Cerebellar nuclear complex (tissue), 1 donor: ENCODE results near the gene EPHA3.

Experiments
- DNase-seq, 2 experiments: peaks; one replicate each; lab custom pipeline; 2025; lab: John Stamatoyannopoulos, UW

The EPHA3 gene

DNA sequence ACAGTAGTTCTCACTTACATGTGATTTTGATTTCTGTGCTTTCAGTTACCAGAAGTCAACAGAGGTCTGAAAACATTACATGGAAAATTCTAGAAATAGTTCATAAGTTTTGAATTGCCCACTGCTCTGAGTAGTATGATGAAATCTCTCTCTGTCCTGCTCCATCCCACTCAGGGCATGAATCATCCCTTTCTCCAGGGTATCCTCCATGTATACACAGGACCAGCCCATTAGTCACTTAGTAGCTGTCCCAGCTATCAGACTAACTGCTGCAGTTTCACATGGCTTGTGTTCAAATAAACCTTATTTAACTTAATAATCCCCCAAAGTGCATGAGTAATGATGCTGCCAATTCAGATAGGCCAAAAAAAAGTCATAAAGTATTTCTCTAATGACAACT lies 38.6 kb downstream of the EPHA3 start:
- DNase-seq: no peak

DNA sequence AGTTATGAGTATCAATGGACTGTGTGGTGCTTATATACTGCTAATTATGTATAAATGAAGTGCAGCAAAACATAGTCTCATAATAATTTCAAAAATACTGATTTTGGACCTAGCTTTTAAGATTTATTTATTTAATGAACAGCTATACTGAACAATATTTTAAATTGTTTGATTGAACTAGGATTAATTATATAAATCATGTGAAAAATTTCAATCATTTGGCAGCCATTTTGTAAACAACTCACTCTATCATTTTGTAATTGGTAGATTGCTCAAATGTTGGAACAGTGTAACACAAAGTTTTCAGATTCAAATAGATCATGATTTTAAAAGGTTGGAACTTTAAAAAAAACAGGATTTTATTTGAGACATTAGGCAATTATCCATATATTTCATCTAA lies 47.0 kb downstream of the EPHA3 start:
- DNase-seq: no peak

GRCh38 chr3:89155811-89156210 lies 48.4 kb downstream of the EPHA3 start:
- DNase-seq: no peak

DNA sequence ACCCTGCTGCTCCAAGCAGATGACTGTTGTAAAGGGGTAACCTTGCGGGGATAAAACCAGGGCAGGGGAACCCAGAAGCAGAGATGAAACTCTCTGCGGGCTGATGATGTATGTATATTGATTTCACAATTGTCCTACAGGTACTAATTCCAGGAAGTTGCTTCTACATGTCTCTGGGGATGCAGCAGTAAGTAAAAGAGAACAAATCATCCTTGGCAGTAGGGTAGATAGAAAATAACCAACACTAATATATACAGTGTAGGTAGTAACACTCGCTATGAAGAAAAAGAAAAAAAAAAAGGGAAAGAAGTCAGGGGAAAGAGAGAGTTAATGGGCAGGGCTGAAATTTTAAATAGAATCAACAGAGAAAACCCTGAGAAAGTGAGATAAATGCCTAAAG lies 50.2 kb downstream of the EPHA3 start:
- DNase-seq: no peak

DNA sequence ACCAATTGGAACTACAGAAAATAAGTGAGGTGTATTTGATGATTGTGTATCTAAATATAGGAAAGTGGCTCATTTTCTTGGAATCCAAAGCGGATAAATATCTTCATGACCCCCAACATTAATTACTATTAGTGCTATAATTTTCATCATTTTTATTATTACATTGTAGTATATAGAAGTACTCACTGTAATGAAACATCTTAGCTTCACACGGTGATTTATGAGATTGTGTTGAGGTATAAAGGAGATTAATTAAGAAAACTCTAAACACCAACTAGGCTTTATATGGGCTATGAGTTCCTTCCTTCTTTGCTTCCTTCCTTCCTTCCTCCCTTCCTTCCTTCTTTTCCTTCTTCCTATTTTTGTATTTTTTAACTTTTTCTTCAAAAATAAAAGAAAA lies 52.2 kb downstream of the EPHA3 start:
- no peak for DNase-seq

DNA sequence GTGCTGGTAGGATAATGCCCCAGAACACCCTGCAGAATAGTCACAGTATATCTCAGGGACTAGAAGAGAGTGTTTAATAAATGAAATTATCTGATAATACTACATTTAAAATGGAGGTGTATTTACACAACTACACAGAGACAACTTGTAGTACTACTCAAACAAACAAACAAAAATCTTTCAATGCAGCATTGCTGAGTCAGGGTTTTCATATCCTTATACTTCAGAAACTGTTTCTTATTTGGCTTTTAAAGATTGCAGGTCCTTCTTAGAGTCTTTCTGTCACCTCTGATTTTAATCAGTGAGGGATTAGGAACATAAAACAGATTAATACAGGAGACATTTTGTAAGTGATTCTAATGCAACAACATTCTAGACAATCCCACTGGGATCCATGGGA lies 57.4 kb downstream of the EPHA3 start:
- no peak for DNase-seq

GRCh38 chr3:89165636-89166263 lies 58.3 kb downstream of the EPHA3 start:
- DNase-seq: no peak

DNA sequence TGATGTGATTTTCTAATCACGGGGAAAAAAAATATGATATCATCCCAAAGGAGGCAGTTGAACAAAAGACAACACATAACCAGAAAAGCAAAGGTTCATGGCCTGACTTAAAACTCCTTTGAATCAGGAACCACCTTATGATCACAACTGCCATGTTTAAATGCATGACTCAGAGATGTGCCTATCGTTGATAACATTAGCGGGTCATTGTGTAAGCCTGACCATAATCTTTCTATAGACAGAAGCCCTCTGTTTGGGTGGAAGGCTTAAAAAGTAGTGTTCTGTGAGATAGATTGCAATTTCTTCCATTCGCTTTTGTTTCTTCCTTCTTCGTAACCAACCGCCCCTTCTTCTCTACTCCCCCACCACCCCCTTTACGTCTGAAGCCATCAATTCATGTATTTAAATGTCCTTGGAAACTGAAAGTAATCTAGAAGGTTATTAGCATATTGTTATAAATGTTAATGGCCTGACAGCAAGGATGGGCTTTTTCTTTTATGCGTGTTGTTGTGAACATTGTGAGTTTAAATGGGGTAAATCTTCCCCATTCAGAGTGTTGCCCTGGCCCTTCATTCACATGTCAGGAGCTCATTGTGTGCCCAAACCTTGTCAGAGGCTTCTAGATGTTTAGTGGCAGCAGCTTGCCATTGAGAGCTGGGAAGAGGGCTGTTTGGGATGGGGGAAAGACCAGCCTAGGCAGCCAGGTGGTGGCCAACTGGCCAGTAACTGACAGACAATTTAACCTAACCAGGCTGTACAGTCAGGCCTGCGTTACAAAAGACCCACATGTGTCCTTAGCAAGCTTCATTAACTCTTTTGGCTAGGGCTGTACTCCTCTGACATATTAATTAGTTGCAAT lies 64.5 kb downstream of the EPHA3 start:
- no peak for DNase-seq

GRCh38 chr3:89173546-89173945 lies 66.1 kb downstream of the EPHA3 start:
- DNase-seq: no peak

DNA sequence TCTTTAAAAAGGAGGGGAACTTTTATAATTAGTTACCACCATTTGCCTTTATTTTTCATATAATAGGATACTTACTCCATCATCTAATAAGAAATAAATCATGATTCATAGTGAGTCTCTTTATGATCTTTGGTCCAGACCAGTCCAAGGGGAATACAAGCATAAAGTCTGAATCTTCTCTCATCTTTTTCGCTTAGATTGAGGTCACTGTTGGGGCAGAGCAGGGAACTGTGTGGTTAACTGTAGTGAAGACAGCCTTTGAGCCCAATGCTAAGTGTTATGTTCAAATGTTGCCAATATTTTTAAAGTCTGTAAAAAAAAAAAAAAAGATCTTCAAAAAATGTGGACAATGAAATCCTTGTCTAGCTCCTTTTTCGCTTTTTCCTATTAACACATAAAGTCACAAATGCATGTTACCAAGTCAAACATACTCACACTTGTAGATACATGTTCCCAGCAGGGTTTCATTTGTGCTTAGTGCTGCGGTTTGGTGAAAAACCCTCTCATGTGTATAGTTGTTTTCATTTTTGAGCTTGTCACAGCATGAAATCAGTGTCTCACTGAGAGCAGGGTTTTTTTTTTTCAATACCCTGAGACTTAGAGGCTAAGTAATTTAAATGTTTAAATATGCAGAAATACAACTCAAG lies 72.1 kb downstream of the EPHA3 start:
- DNase-seq: no peak

DNA sequence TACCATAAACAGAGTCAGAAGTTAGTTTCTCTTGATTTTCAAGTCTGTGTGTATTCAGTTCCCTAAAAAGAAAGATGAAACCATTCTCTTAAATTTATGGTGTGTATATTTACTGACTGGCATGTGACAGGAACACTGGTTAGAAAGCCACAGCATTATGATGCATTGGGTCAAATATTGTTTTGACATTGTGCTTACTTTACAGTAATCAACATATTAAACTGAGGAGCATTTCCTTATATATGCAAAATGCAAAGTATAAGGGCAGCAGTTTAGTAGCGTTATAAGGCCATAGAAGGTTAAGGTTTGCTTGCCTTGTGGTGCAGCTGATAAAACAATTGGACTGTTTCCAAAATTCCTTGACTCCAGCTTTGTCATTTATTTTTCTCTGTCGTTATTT lies 72.9 kb downstream of the EPHA3 start:
- no peak for DNase-seq

GRCh38 chr3:89182056-89182455 lies 74.6 kb downstream of the EPHA3 start:
- DNase-seq: no peak

DNA sequence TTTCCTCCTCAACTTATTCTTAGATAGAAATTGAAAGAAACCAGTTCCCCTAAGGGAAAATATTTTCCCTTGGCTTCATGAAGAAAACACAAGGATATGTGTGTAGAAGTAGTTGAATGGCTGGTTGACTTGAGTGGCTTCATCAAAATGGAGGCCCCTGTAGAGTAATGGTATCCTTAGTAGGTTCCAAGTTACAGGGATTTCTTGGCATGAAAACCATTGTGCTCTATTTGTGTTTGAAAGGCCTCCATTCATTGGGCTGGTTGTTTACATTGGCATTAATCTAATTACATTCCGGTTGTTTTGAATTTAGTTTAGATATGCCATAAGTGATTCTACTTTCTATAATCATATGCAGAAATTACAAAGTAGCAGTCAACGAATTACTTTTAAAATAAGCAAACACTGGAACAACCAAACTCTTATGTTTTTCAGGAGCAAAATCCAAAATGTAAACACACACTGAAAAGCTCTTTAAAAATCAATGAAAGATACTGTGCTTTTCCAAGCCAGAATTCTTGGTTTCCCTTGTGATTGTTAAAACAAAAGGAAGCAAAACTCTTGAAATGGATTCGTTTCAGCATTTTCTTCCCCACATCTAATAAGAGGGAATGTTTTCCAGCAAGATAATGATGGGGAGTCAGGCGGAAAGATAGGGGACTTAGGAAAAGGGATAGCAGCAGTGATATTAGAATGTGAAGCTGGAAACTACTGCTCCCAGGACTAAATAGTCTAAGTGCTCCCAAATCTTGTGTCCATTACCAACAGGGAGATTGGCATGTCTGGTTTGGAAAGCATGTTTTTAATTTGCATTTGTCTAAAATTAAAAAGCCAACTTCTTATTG lies 77.0 kb downstream of the EPHA3 start:
- no peak for DNase-seq

DNA sequence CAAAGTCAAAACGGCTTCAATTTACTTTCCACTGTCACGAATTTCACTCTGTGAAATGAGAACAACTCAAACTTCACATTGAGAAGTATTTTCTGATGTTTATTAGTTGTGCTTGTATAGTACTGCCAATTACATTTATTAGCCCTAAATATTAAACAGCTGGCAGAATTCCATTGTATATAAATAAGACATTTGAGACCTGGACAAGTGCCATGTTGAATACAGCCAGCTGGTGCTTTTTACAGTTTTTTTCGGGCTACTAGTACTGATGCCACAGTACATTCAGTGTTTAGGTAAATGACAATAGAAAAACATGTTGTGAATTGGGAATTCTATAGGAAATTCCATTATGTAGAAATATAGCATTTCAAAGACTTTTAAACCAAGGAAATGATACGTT lies 79.0 kb downstream of the EPHA3 start:
- DNase-seq: no peak

GRCh38 chr3:89198591-89198990 lies 91.2 kb downstream of the EPHA3 start:
- no peak for DNase-seq

- no peak for DNase-seq
Measured at GRCh38 chr3:89212619-89213018, 105.2 kb downstream of the EPHA3 start.

DNA sequence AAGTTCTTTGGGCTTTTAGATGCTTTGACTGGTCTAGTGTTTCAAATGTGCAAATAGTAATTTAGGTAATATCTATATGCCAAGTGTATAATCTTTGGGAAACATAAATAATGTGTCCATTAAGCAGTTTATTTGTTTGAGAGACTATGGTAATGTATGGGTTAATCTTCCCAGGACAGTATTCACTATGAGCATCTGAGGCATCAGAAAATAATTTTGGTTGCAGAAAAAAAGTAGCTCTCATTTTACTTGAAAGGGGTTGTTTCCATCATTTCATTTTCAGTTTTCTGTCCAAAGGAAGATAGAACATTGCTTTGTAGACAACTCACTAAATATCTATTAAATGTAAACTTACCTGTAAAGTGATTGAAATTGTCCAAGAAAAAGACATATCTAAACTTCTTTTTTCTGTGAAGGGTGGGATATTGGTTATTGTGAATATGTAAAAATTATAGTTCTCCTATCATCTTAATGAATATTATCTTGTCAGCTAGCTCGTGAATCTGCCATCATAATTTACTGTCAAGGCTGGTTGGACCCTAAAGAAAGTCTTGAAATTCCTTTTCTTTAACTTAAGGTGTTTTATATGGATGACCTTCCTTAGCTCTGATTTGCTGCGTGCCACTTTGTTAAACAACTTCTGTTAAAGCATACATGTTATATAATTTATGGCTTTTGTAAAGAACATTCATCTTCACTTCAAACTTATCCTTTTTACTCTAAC lies 108.8 kb downstream of the EPHA3 start:
- DNase-seq: no peak

DNA sequence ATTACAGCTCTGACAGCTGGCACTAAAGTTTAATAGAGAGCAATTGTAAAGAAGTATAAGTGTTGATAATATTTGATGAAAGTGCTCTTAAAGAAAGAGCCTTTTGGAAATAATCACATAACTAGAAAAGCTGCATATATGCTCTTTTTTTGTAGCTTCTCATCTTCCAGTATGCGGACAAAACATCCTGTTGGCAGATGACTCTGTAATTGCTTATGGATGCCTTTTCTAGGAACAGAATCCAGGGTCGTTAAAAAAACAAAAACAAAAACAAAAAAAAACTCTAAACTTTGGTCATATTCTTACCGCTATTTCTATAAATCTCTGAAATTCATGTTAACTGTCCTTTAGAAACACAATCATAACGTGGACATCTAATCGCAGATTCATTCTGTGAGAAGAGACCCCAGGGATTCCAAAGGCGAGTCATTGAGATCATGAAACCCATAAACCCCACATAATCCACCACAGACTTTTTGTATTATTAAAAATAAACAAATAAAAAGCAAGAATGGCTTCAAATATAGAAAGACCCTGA lies 109.8 kb downstream of the EPHA3 start:
- DNase-seq: no peak

- no peak for DNase-seq
Measured at GRCh38 chr3:89221924-89222323, 114.5 kb downstream of the EPHA3 start.

DNA sequence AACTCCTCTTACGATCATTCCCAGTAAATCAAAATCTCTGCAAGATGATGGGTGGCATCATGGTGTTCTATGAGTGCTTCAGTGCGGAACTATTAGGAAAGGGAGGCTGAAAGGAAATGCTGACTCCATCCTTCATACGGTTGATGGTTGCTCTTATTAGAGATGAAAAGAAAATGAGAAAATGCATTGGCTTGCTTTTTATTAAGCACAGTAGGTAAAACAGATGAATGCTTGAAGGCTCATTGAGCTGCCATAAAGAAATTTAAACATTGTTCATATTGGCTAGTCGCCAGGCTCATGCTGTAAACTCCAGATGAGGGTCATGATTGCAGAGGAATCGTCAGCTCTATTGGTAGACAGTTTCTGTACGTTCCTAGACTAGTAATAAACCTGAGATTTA lies 115.8 kb downstream of the EPHA3 start:
- no peak for DNase-seq

DNA sequence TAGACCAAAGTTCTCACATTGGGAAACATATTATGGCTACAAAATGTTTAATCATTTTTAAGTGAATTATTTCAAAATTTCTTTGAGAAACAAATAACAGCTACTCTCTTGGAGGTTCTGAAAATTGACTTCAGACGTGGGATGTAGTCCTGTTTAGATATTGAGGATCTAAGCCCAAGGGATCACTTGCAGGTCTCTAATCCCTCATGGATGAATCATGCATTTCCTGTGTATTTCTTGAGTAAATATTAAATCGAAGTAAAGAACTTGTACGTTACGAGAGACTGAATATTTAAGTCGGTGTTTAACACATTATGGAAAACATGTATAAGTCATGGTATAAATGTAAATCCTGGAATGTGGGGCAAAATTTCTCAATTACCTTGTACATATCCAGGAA lies 119.8 kb downstream of the EPHA3 start:
- DNase-seq: no peak
